Neural crest cell (in vitro differentiated cells): ENCODE data around the gene PACSIN2. TPM values are rescaled to one million over a fixed set of nuclear protein-coding genes. Genes with fewer than 3 reads are reported as not detected.

ENCODE experiments used
- DNase-seq: peaks from one replicate; pipeline ENCODE4 v3.0.0; 2021; ENCODE audit warnings: low read depth, mixed read lengths, low spot score
- H3K27ac Mint-ChIP-seq: one replicate; pipeline ENCODE4 v1.8.0; 2021; ENCODE audit warnings: mild to moderate bottlenecking, mixed read lengths; ENCODE audit not compliant: unreplicated experiment
- H3K27me3 Mint-ChIP-seq: 2 replicates; pipeline ENCODE4 v1.8.0; 2021; ENCODE audit warnings: low read depth, mild to moderate bottlenecking, mixed read lengths
- H3K36me3 Mint-ChIP-seq: 2 replicates; pipeline ENCODE4 v1.8.0; 2021; ENCODE audit warnings: low read depth, mild to moderate bottlenecking, mixed read lengths
- H3K4me1 Mint-ChIP-seq: 2 replicates; pipeline ENCODE4 v1.8.0; 2021; ENCODE audit warnings: mixed read lengths
- H3K4me3 Mint-ChIP-seq: one replicate; pipeline ENCODE4 v1.8.0; 2021; ENCODE audit warnings: mild to moderate bottlenecking, mixed read lengths
- H3K9me3 Mint-ChIP-seq: 2 replicates; pipeline ENCODE4 v1.8.0; 2021; ENCODE audit warnings: mixed read lengths
- CTCF ChIP-seq: fragments of 200-600 bp; sonication (generic); conservative IDR thresholded peaks from 2 replicates; pipeline ENCODE4 v1.5.0; 2021; ENCODE audit warnings: antibody characterized with exemption, mild to moderate bottlenecking
- total RNA-seq: library from RNA; stranded (reverse); gene quantifications from 2 replicates; pipeline ENCODE4 v1.2.1, GENCODE V29; 2021

PACSIN2 gene
- total RNA-seq, 1 donor from 2014 or later: 79.4 TPM

GRCh38 chr22:42820045-42820763 lies 194.7 kb downstream of the PACSIN2 start:
- peak; percentile 71 for TF ChIP-seq CTCF
- H3K27me3 Mint-ChIP-seq: no peaks in the 10 kb centered on the region
- no peaks in the 10 kb centered on the region for H3K9me3 Mint-ChIP-seq
- H3K36me3 Mint-ChIP-seq: peaks cover 26% of the 10 kb centered on the region
- no peak overlapping the region for H3K4me3 Mint-ChIP-seq
- no peaks in the 10 kb centered on the region for H3K4me1 Mint-ChIP-seq
- no peak for DNase-seq
- no peak overlapping the region for H3K27ac Mint-ChIP-seq

Other genes starting within 250 kb of the PACSIN2 start
- 28.4 and 29.9 TPM in 2 replicates for gene ARFGAP3, start 157.9 kb downstream of the PACSIN2 start, total RNA-seq
- 19.1 TPM in 2 replicates for gene TTLL1, start 74.2 kb upstream of the PACSIN2 start, total RNA-seq
- 0.61 and 0.86 TPM in 2 replicates for gene BIK, start 95.6 kb upstream of the PACSIN2 start, total RNA-seq
- 25.7 and 26.5 TPM in 2 replicates for gene MCAT, start 128.2 kb upstream of the PACSIN2 start, total RNA-seq
- gene TSPO, start 136.4 kb upstream of the PACSIN2 start, total RNA-seq: 11.1 and 12.3 TPM in 2 replicates
- gene TTLL12, start 172.0 kb upstream of the PACSIN2 start, total RNA-seq: 72.4 and 73.8 TPM in 2 replicates